ENCODE measurements around the gene OGDH.

The OGDH gene

DNA sequence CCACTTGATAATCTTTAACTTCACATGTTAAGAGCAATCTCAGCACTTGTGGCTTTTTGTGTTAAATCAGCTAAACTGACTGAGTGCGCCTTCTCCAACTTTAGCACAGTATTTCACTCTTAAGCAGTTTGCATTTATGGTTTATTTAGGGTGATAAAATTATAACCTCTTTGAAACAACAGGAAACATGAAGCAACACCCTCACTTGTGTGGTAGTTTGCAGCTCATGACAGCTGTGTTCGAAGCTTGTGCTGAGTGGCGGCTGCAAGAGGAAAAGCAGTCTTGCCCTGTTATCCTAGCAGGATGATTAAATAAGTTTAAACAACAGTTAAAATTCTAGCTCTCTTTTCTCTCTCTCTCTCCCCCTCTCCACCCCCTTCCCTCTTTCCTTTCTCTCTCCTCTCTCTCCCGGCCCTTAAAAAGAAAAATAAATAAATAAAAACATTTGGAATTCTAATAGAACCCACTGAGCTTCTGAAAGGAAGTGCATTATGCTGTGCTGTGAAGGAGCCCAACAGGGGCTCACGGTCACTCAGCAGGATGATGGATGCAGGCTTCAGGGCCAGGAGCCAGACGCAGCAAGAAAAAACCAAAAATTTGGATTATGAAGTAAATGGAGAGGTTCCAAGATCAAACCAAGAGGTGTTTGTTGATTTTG is 25.2 kb downstream of the OGDH start:
- POLR2A ChIA-PET: no interaction called here
- no peak overlapping the region for H3K4me3 ChIP-seq (ENCODE audit: low read depth, low read length)
- no peak overlapping the region for H3K27ac ChIP-seq (ENCODE audit: extremely low read depth, low read depth, low read length)

DNA sequence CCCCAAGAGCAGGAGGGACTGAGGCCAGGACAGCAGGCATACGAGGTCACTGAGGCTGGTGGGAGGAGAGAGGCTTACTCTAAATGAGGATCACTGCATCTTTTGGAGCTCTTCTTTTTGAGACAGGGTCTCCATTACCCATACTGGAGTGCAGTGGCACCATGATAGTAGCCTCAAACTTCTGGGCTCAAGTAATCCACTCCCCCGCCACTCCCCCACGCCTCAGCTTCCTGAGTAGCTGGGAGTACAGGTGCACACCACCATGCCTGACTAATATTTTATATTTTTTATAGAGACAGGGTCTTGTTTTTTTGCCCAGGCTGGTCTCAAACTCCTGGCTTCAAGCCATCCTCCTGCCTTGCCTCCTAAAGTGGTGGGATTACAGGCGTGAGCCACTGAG is 25.8 kb downstream of the OGDH start:
- Histone ChIP-seq H3K27ac (ENCODE audit: extremely low read depth, low read depth, low read length) (no peak overlapping the region), H3K9me3 (ENCODE audit: control insufficient read depth, insufficient read depth, low read depth, low read length) (no peaks in the 10 kb centered on the region), H3K36me3 (ENCODE audit: control insufficient read depth in 2 of 2, insufficient read depth in 1 of 2, low read length in 2 of 2) (peaks cover 0 to 4% of the 10 kb centered on the region in 2 experiments; a peak in 1 of 3 replicates), H3K4me3 (ENCODE audit: low read depth, low read length) (no peak overlapping the region), H3K4me1 (ENCODE audit: control insufficient read depth, insufficient read depth, low read length) (peaks cover 13% of the 10 kb centered on the region)
- TF ChIP-seq ZNF473 (tag by site-specific recombination; IDR thresholded peaks at IDR 0.05) (no peak), ZBTB8A (tag by site-specific recombination; IDR thresholded peaks at IDR 0.05) (no peak), ZNF521 (tag by site-specific recombination; IDR thresholded peaks at IDR 0.05) (no peak), ZNF211 (tag by site-specific recombination; IDR thresholded peaks at IDR 0.05; ENCODE audit: low read depth) (no peak), ZEB2 (tag by site-specific recombination; IDR thresholded peaks at IDR 0.05) (no peak)
- TF ChIP-seq, protein P1, sequence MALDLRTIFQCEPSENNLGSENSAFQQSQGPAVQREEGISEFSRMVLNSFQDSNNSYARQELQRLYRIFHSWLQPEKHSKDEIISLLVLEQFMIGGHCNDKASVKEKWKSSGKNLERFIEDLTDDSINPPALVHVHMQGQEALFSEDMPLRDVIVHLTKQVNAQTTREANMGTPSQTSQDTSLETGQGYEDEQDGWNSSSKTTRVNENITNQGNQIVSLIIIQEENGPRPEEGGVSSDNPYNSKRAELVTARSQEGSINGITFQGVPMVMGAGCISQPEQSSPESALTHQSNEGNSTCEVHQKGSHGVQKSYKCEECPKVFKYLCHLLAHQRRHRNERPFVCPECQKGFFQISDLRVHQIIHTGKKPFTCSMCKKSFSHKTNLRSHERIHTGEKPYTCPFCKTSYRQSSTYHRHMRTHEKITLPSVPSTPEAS (tag by site-specific recombination; IDR thresholded peaks at IDR 0.05): no peak
- TF ChIP-seq, protein P2, sequence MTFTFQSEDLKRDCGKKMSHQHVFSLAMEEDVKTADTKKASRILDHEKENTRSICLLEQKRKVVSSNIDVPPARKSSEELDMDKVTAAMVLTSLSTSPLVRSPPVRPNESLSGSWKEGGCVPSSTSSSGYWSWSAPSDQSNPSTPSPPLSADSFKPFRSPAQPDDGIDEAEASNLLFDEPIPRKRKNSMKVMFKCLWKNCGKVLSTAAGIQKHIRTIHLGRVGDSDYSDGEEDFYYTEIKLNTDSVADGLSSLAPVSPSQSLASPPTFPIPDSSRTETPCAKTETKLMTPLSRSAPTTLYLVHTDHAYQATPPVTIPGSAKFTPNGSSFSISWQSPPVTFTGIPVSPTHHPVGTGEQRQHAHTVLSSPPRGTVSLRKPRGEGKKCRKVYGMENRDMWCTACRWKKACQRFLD (tag by site-specific recombination; IDR thresholded peaks at IDR 0.05): no peak
- TF ChIP-seq, protein P3, sequence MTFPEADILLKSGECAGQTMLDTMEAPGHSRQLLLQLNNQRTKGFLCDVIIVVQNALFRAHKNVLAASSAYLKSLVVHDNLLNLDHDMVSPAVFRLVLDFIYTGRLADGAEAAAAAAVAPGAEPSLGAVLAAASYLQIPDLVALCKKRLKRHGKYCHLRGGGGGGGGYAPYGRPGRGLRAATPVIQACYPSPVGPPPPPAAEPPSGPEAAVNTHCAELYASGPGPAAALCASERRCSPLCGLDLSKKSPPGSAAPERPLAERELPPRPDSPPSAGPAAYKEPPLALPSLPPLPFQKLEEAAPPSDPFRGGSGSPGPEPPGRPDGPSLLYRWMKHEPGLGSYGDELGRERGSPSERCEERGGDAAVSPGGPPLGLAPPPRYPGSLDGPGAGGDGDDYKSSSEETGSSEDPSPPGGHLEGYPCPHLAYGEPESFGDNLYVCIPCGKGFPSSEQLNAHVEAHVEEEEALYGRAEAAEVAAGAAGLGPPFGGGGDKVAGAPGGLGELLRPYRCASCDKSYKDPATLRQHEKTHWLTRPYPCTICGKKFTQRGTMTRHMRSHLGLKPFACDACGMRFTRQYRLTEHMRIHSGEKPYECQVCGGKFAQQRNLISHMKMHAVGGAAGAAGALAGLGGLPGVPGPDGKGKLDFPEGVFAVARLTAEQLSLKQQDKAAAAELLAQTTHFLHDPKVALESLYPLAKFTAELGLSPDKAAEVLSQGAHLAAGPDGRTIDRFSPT (tag by site-specific recombination; IDR thresholded peaks at IDR 0.05): no peak
- TF ChIP-seq, protein P4, sequence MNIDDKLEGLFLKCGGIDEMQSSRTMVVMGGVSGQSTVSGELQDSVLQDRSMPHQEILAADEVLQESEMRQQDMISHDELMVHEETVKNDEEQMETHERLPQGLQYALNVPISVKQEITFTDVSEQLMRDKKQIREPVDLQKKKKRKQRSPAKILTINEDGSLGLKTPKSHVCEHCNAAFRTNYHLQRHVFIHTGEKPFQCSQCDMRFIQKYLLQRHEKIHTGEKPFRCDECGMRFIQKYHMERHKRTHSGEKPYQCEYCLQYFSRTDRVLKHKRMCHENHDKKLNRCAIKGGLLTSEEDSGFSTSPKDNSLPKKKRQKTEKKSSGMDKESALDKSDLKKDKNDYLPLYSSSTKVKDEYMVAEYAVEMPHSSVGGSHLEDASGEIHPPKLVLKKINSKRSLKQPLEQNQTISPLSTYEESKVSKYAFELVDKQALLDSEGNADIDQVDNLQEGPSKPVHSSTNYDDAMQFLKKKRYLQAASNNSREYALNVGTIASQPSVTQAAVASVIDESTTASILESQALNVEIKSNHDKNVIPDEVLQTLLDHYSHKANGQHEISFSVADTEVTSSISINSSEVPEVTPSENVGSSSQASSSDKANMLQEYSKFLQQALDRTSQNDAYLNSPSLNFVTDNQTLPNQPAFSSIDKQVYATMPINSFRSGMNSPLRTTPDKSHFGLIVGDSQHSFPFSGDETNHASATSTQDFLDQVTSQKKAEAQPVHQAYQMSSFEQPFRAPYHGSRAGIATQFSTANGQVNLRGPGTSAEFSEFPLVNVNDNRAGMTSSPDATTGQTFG (tag by site-specific recombination; IDR thresholded peaks at IDR 0.05; ENCODE audit: borderline replicate concordance): no peak
- CTCF ChIA-PET: no interaction called here
- POLR2A ChIA-PET: no interaction called here

More for the DNA sequence above, 25.2 kb downstream of the OGDH start:
- CTCF ChIA-PET: interaction anchor here (0.6 kb wide), 1 partner anchor 349 kb away, joined by 3 read pairs; no protein-coding TSS in a partner anchor
- TF ChIP-seq ZIC2 (tag by site-specific recombination; IDR thresholded peaks at IDR 0.05) (peak; percentile 62), ZNF223 (tag by site-specific recombination; IDR thresholded peaks at IDR 0.05) (no peak), GLIS1 (tag by site-specific recombination; IDR thresholded peaks at IDR 0.05) (no peak), ZBTB20 (tag by site-specific recombination; IDR thresholded peaks at IDR 0.05) (no peak), ZNF169 (tag by site-specific recombination; IDR thresholded peaks at IDR 0.05) (no peak)
- TF ChIP-seq, protein P5, sequence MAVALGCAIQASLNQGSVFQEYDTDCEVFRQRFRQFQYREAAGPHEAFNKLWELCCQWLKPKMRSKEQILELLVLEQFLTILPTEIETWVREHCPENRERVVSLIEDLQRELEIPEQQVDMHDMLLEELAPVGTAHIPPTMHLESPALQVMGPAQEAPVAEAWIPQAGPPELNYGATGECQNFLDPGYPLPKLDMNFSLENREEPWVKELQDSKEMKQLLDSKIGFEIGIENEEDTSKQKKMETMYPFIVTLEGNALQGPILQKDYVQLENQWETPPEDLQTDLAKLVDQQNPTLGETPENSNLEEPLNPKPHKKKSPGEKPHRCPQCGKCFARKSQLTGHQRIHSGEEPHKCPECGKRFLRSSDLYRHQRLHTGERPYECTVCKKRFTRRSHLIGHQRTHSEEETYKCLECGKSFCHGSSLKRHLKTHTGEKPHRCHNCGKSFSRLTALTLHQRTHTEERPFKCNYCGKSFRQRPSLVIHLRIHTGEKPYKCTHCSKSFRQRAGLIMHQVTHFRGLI (tag by site-specific recombination; IDR thresholded peaks at IDR 0.05): 0 out of 2 replicates have a peak, but pooled peaks have one; percentile 22
- peaks cover 13% of the 10 kb centered on the region for H3K4me1 ChIP-seq (ENCODE audit: control insufficient read depth, insufficient read depth, low read length)
- H3K36me3 ChIP-seq (ENCODE audit: control insufficient read depth in 2 of 2, insufficient read depth in 1 of 2, low read length in 2 of 2): peaks cover 0 to 6% of the 10 kb centered on the region in 2 experiments; a peak in 1 of 3 replicates
- no peaks in the 10 kb centered on the region for H3K9me3 ChIP-seq (ENCODE audit: control insufficient read depth, insufficient read depth, low read depth, low read length)
